Forelimb muscle (tissue), 1 donor: ENCODE measurements around the gene SAV1. TPM values are rescaled to one million over a fixed set of nuclear protein-coding genes. Genes with fewer than 3 reads are reported as not detected.
"Not testable (repeated sequence)": the region's sequence is repeated elsewhere in the genome, so short reads cannot be mapped to it uniquely, and the experiment has no call there.

ENCODE experiments used
- DNase-seq: peaks from one replicate; pipeline ENCODE4 v3.0.0-alpha.2; 2013; ENCODE audit warnings: low read depth
- polyA plus RNA-seq: library from polyadenylated mRNA; unstranded; fragments of 120-200 nt; gene quantifications from one replicate; pipeline ENCODE4 v1.2.1, GENCODE V29; 2013; ENCODE audit not compliant: insufficient read length

Gene SAV1
- polyA plus RNA-seq, 1 donor, result 20.9 TPM

- DNase-seq, result no peak
Observed at GRCh38 chr14:50666772-50667683, 1.1 kb downstream of the SAV1 start.

GRCh38 chr14:50665300-50665699 is 2.8 kb downstream of the SAV1 start:
- not testable (repeated sequence) for DNase-seq

DNA sequence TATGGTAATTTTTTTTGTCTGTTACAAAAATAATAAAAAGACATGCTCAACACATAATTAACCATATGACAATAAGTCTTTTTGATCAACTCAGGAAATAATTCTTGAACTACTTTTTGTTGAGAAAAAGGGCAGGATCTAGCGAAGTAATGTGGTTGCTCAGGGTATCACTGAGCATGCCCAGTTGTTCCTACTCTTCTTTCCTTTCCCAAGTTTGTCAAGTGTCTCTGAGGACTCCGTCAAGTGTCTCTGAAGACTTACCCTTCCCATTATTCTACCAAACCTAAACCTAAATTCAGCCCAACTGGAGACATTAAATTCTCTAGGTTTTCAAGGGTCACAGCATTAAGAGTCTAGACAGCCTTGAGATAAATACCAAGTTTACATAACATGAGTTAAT is 3.5 kb downstream of the SAV1 start:
- not testable (repeated sequence) for DNase-seq

- DNase-seq, result no peak
Observed at GRCh38 chr14:50659327-50659974, 8.7 kb downstream of the SAV1 start.

DNA sequence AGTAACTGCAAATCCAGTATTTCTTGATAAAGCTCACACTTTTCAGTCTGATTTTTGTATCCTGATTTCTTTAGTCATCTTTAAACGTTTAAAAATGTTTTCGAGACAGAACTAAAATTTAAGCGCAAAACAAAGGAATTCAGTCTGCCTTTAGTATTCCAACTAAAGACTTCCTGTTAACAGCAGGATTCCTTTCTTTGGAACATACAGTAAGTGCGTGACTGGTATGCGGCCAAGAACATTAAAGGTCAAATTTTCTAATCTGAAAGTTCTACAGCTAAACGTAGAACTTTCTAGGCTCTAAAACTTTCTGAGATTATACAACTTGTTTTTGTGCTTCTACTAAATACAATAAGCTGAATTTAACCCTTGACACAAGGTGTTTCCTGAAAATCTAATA is 9.9 kb downstream of the SAV1 start:
- DNase-seq, result peak; percentile 48

GRCh38 chr14:50657753-50658152 is 10.4 kb downstream of the SAV1 start:
- DNase-seq, result no peak

DNA sequence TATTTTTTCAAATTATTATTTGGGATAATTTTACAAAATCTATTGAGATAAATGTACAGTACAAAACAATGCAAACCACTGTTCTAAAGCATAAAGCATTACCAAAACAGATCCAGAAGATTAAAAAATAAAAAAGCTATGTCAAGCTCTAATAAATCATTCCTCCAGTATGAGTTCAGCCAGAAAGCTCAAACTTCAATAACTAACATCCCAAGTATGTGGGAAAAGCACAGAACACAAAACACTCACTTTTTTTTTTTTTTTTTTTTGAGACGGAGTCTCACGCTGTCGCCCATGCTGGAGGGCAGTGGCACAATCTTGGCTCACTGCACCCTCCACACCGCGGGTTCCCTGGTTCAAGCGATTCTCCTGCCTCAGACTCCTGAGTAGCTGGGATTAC is 11.3 kb downstream of the SAV1 start:
- DNase-seq, result no peak

DNA sequence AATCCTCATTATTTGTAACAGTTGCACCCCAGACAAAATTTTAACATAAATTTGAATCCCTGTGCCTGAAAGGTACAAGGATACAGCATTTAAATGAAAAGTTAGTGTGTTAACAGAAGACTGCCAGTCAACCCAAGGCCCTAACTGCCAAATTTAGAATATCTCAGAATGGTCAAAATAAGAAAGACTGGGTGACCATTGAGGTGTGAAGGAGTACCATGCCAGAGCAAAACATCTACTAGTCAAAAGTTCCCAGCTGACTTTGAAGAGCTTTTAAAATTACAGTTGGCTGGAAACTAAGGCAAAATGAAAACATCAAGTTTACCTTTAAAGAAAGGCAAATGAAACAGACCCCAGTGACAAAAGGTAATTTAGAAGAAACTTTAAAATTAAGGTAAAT is 18.4 kb downstream of the SAV1 start:
- DNase-seq, result no peak

DNA sequence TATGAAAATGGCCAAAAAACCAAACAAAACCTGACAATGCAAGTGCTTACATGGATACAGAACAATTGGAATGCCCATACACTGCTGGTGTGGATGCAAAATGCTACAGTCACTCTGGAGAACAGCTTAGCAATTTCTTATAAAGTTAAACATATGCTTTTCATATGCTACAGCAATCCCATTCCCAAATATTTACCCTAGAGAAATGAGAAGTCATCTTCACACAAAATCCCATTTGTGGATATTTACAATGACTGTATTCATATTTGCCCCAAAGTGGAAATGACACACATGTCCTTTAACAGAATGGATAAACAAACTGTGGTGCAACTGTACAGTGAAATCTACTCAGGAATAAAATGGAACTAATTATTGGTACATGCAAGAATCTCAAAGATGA is 20.4 kb downstream of the SAV1 start:
- DNase-seq, result no peak

DNA sequence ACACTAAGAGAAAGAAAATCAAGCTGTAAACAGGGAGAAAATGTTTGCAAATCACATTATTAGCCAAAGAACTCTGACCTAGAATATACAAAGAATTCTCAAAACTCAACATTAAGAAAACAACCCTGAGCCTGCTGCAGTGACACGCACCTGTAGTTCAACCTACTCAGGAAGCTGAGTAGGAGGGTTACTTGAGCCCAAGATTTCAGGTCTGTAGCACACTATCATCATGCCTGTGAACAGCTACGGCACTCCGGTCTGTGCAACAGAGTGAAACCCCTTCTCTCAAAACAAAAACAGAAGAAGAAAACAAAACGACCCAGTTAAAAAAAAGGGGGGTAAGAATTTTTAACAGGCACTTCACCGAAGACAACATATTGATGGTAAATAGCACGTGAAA is 20.8 kb downstream of the SAV1 start:
- DNase-seq, result no peak

DNA sequence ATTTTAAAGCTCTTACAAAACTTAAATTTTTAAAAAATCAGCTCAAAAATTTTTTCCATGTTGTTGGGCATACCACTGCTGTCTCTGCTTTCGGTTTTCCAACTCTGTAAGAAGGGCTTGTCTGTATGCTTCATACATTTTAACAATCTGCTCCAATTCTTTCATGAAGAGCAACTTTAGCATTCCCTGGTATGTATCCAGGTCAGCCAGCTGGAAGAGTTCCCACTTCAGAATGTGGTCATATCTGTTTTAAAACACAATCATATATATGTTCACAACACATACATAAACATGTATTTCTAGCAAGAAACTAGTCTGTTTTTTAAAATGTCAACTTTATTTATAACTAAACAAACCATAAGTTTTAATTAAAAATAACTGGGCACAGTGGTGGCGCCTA is 33.0 kb downstream of the SAV1 start:
- DNase-seq, result no peak

GRCh38 chr14:50633954-50634353 is 34.2 kb downstream of the SAV1 start:
- DNase-seq, result no peak

GRCh38 chr14:50631408-50631821 is 36.7 kb downstream of the SAV1 start:
- DNase-seq, result no peak

GRCh38 chr14:50624947-50625346 is 43.2 kb downstream of the SAV1 start:
- DNase-seq, result not testable (repeated sequence)

DNA sequence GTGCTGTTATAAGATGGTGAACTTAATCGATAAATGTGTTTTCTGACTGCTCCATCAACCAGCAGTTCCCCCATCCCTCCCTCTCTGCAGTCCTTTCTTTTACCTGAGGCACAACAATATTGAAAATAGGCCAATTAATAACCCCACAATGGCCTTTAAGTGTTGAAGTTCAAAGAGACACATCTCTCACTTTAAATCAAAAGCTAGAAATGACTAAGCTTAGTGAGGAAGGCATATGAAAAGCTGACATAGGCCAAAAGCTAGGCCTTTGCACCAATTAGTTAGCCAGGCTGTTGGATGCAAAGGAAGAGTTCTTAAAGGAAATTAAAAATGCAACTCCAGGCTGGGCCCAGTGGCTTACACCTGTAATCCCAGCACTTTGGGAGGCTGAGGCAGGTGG is 43.7 kb downstream of the SAV1 start:
- DNase-seq, result no peak

DNA sequence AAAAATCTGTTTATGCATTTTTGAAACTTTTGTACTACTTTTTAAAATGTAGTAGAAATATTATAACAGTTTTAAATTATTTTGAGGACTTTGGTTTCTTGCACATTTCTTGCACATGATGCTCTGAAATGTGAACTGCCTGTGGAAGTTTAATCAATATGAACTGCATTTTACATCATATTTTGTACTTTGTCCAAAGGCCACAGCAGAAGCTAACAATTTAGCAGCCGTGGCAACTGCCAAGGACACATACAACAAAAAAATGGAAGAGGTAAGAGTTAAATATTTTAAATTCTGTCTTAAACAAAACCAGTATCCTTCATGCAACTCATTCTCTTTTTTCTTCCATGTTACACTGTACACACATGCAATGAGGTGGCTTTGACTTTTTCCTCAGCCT is 45.1 kb downstream of the SAV1 start:
- no peak for DNase-seq

DNA sequence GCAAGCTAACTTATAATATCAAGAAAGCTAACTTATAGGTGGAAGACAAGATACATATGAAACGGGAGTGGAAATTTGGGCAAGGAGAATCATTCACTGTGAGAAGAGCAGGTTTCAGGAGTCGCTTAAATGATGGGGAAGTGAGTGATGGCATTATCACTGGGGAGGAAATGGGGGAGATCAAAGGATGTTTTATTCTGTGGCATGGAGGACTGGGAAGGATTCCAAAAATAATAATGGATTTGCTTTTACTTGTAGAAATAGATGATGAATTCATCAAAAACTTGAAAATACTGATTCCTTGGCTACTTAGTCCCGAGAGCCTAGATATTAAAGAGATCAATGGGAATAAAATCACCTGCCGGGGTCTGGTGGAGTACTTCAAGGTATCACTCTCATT is 47.8 kb downstream of the SAV1 start:
- no peak for DNase-seq

DNA sequence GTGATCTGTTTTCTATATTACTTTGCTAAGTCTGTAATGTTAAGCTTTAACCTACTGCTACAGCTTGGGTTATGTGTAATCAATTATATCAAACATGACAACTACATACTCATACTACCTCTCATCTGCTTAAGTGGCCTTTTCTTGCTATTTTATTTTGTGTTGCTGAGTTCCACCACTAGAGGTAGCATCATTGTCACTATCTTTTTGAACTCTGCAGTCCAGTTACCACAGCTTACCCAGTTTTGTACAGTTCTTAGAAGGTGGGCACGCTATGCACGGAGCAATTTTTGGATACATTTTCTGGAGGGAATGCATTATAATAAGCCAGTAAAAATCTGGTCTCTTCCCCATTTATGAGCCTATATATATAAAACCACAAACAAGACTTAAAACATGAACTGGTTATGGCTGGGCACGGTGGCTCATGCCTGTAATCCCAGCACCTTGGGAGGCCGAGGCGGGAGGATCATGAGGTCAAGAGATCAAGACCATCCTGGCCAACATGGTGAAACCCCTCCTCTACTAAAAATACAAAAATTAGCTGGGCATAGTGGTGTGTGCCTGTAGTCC is 48.5 kb downstream of the SAV1 start:
- DNase-seq, result no peak

GRCh38 chr14:50616275-50616674 is 51.8 kb downstream of the SAV1 start:
- no peak for DNase-seq

- no peak for DNase-seq
Observed at GRCh38 chr14:50615552-50615951, 52.6 kb downstream of the SAV1 start.

- no peak for DNase-seq
Observed at GRCh38 chr14:50615056-50615455, 53.0 kb downstream of the SAV1 start.

DNA sequence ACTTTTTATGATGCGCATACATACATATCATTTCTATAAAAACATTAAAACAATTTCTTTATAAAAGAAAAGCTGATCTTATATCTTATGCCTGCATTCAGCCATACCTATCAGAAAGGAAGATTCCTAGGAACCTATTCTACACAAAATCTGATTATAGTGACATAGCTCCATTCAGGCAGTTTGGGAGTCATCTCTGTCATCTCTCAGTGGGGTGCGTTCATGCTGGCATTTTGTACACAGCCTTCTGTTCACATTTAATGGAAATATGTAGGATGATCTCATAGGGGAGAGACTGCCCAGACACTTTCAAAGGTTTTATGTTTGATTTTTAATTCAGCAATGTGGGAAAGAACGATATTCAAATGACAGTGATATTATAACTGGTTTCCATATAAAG is 55.3 kb downstream of the SAV1 start:
- DNase-seq, result no peak

DNA sequence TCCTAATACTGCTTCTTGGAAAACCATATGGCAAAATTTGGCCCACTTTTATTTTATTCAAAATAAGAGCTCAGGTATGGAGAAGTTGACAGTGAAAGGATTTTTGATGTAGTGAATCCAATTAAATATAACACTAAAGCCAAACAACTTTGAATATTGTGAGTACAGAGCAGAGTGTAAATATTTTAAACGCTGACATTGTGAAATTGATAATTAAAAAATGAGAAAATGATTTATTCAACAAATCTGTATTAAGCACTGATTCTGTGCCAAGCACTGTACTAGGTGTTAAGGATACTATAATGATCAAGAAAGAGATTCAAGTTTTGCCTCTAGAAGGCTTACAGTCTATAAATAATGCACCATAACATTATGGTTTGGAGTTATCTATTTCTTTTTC is 57.6 kb downstream of the SAV1 start:
- no peak for DNase-seq
